GM23338 (cell line): ENCODE results near the gene STX8. TPM values are rescaled to one million over a fixed set of nuclear protein-coding genes. Genes with fewer than 3 reads are reported as not detected.

Experiments
- ATAC-seq: fragments of 200-7000 bp; cut with Tn5 transposase; 3 replicates; pipeline ENCODE4 v1.9.1; 2020
- DNase-seq: peaks from one replicate; pipeline ENCODE4 v3.0.0-alpha.2; 2015; ENCODE audit warnings: low spot score
- H2AFZ ChIP-seq: fragments of 200-600 bp; sonication (generic); 2 replicates; pipeline ENCODE4 v1.8.0; 2016; ENCODE audit warnings: antibody characterized with exemption, mild to moderate bottlenecking, moderate library complexity
- H3F3A ChIP-seq: fragments of 200-600 bp; sonication (generic); replicated peaks from 2 replicates; pipeline ENCODE4 v1.8.0; 2017; ENCODE audit warnings: antibody characterized with exemption, mixed run types, low read depth
- H3K27ac ChIP-seq: fragments of 200-600 bp; sonication (generic); 2 replicates; pipeline ENCODE4 v1.6.1; 2016; ENCODE audit warnings: low read depth
- H3K27me3 ChIP-seq: fragments of 200-600 bp; sonication (generic); 2 replicates; pipeline ENCODE4 v1.8.0; 2016; ENCODE audit warnings: mild to moderate bottlenecking, mixed run types, moderate library complexity; ENCODE audit not compliant: insufficient read depth
- H3K36me3 ChIP-seq: fragments of 200-600 bp; sonication (generic); 2 replicates; pipeline ENCODE4 v1.8.0; 2016; ENCODE audit warnings: mild to moderate bottlenecking; ENCODE audit not compliant: insufficient read depth
- H3K4me1 ChIP-seq: fragments of 200-600 bp; sonication (generic); 2 replicates; pipeline ENCODE4 v1.8.0; 2016; ENCODE audit warnings: mild to moderate bottlenecking, moderate library complexity; ENCODE audit not compliant: insufficient read depth
- H3K4me2 ChIP-seq: fragments of 200-600 bp; sonication (generic); 2 replicates; pipeline ENCODE4 v1.7.1; 2017; ENCODE audit warnings: mixed run types
- H3K4me3 ChIP-seq: fragments of 200-600 bp; sonication (generic); 2 replicates; pipeline ENCODE4 v1.6.1; 2016; ENCODE audit warnings: mixed run types
- H3K79me2 ChIP-seq: fragments of 200-600 bp; sonication (generic); replicated peaks from 2 replicates; pipeline ENCODE4 v1.8.0; 2017; ENCODE audit warnings: mild to moderate bottlenecking; ENCODE audit not compliant: insufficient read depth
- H3K9me2 ChIP-seq: fragments of 200-600 bp; sonication (generic); 2 replicates; pipeline ENCODE4 v1.8.0; 2017; ENCODE audit not compliant: insufficient read depth
- H4K20me1 ChIP-seq: fragments of 200-600 bp; sonication (generic); replicated peaks from 2 replicates; pipeline ENCODE4 v1.8.0; 2017; ENCODE audit warnings: mild to moderate bottlenecking; ENCODE audit not compliant: insufficient read depth
- H3K27ac Mint-ChIP-seq: 2 replicates; pipeline ENCODE4 v1.8.0; 2020; ENCODE audit warnings: inconsistent platforms, mild to moderate bottlenecking, moderate library complexity, mixed read lengths
- H3K27me3 Mint-ChIP-seq: 3 replicates; pipeline ENCODE4 v1.8.0; 2022; ENCODE audit warnings: low read depth, mild to moderate bottlenecking, moderate library complexity, mixed read lengths, inconsistent platforms; ENCODE audit not compliant: insufficient read depth, poor library complexity
- H3K36me3 Mint-ChIP-seq: 3 replicates; pipeline ENCODE4 v1.8.0; 2021; ENCODE audit warnings: low read depth, mild to moderate bottlenecking, inconsistent platforms, moderate library complexity, mixed read lengths
- H3K4me1 Mint-ChIP-seq: 3 replicates; pipeline ENCODE4 v1.8.0; 2020; ENCODE audit warnings: mild to moderate bottlenecking, inconsistent platforms, mixed read lengths
- H3K4me3 Mint-ChIP-seq: 3 replicates; pipeline ENCODE4 v1.8.0; 2021; ENCODE audit warnings: moderate library complexity, mild to moderate bottlenecking, inconsistent platforms, mixed read lengths
- H3K9me3 Mint-ChIP-seq: 3 replicates; pipeline ENCODE4 v1.8.0; 2020; ENCODE audit warnings: moderate library complexity, mild to moderate bottlenecking, inconsistent platforms, mixed read lengths
- CREB1 ChIP-seq: fragments of 250-450 bp; sonication (Bioruptor Pico); IDR thresholded peaks from 2 replicates; pipeline ENCODE4 v1.5.0; 2020; ENCODE audit warnings: low read depth, mild to moderate bottlenecking, moderate library complexity
- EZH2 ChIP-seq: fragments of 200-600 bp; sonication (generic); IDR thresholded peaks from one replicate; pipeline ENCODE4 v1.8.0; 2017; ENCODE audit warnings: antibody characterized with exemption, mild to moderate bottlenecking, low read depth; ENCODE audit not compliant: unreplicated experiment
- EZH2phosphoT487 ChIP-seq: fragments of 200-600 bp; sonication (generic); IDR thresholded peaks from one replicate; pipeline ENCODE4 v1.8.1; 2018; ENCODE audit warnings: antibody characterized with exemption; ENCODE audit not compliant: unreplicated experiment
- NANOG ChIP-seq: IDR thresholded peaks from 2 replicates; pipeline ENCODE4 v1.6.1; 2016; ENCODE audit warnings: antibody characterized with exemption, borderline replicate concordance
- ZNF114 ChIP-seq: fragments of 250-450 bp; sonication (Bioruptor Pico); IDR thresholded peaks from 2 replicates; pipeline ENCODE4 v1.5.0; 2020; ENCODE audit warnings: mild to moderate bottlenecking, moderate library complexity
- ZNF331 ChIP-seq: fragments of 250-450 bp; sonication (Bioruptor Pico); IDR thresholded peaks from 2 replicates; pipeline ENCODE4 v1.5.0; 2020; ENCODE audit warnings: low read depth, mild to moderate bottlenecking, moderate library complexity
- ZNF462 ChIP-seq: fragments of 250-450 bp; sonication (Bioruptor Pico); IDR thresholded peaks from 2 replicates; pipeline ENCODE4 v1.5.0; 2020; ENCODE audit warnings: mild to moderate bottlenecking, moderate library complexity
- polyA plus RNA-seq: library from polyadenylated mRNA; unstranded; fragments of >200 nt; fragmentation: Nextera tagmentation; extraction: Ambion mirVana; gene quantifications from 2 replicates; pipeline ENCODE4 v1.2.1, GENCODE V29; 2016
- total RNA-seq: library from RNA; depleted of rRNA; stranded (reverse); fragments of >200 nt; shearing (Covaris generic); gene quantifications from 2 replicates; pipeline ENCODE4 v1.2.3, GENCODE V29; 2014
- TF ChIP-seq, protein P1 (sequence below): IDR thresholded peaks from 2 replicates; pipeline ENCODE4 v1.6.1; 2016; ENCODE audit warnings: antibody characterized with exemption
- TF ChIP-seq, protein P2 (sequence below), 2 experiments: fragments of 200-600 bp in 1 of 2; sonication (generic) in 1 of 2; conservative IDR thresholded peaks; 2 replicates each; pipeline versions ENCODE4 v1.5.1 to v1.6.1; 2016 to 2017; ENCODE audit warnings: antibody characterized with exemption in 2 of 2, low read depth in 2 of 2, mild to moderate bottlenecking in 2 of 2, moderate library complexity in 1 of 2

STX8 gene
- total and polyA plus RNA-seq, 2 experiments from 2014 or later: 59.4 to 82.3 TPM

GRCh38 chr17:9203771-9204425 is 371.7 kb downstream of the STX8 start:
- H4K20me1 ChIP-seq: no peaks in the 10 kb centered on the region
- no peaks in the 10 kb centered on the region for H3K9me2 ChIP-seq
- H3K4me3 ChIP-seq: no peak overlapping the region
- H3K36me3 Mint-ChIP-seq: no peaks in the 10 kb centered on the region
- H3K27me3 ChIP-seq: no peaks in the 10 kb centered on the region
- H2AFZ ChIP-seq: no peak overlapping the region
- H3F3A ChIP-seq: no peaks in the 10 kb centered on the region
- H3K27me3 Mint-ChIP-seq: peaks cover 9% of the 10 kb centered on the region
- no peak for DNase-seq
- H3K79me2 ChIP-seq: no peaks in the 10 kb centered on the region
- no peak for TF ChIP-seq ZNF114 (CRISPR knock-in tag)
- no peak for TF ChIP-seq CREB1 (CRISPR knock-in tag)
- TF ChIP-seq EZH2: no peak
- TF ChIP-seq NANOG: no peak
- no peak for TF ChIP-seq EZH2phosphoT487
- TF ChIP-seq ZNF462 (CRISPR knock-in tag): no peak
- TF ChIP-seq, protein P1, sequence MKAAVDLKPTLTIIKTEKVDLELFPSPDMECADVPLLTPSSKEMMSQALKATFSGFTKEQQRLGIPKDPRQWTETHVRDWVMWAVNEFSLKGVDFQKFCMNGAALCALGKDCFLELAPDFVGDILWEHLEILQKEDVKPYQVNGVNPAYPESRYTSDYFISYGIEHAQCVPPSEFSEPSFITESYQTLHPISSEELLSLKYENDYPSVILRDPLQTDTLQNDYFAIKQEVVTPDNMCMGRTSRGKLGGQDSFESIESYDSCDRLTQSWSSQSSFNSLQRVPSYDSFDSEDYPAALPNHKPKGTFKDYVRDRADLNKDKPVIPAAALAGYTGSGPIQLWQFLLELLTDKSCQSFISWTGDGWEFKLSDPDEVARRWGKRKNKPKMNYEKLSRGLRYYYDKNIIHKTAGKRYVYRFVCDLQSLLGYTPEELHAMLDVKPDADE: no peak
- TF ChIP-seq, protein P2, sequence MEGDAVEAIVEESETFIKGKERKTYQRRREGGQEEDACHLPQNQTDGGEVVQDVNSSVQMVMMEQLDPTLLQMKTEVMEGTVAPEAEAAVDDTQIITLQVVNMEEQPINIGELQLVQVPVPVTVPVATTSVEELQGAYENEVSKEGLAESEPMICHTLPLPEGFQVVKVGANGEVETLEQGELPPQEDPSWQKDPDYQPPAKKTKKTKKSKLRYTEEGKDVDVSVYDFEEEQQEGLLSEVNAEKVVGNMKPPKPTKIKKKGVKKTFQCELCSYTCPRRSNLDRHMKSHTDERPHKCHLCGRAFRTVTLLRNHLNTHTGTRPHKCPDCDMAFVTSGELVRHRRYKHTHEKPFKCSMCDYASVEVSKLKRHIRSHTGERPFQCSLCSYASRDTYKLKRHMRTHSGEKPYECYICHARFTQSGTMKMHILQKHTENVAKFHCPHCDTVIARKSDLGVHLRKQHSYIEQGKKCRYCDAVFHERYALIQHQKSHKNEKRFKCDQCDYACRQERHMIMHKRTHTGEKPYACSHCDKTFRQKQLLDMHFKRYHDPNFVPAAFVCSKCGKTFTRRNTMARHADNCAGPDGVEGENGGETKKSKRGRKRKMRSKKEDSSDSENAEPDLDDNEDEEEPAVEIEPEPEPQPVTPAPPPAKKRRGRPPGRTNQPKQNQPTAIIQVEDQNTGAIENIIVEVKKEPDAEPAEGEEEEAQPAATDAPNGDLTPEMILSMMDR (conservative IDR thresholded peaks at IDR 0.05; ENCODE audit: low read depth in 2 of 2): no peak
- TF ChIP-seq ZNF331: no peak
- H3K4me3 Mint-ChIP-seq: no peak overlapping the region
- no peak overlapping the region for H3K27ac Mint-ChIP-seq
- H3K4me1 Mint-ChIP-seq: peaks cover 2% of the 10 kb centered on the region; the same call in 1 of the 3 replicates
- no peaks in the 10 kb centered on the region; the same call in 2 of the 3 replicates for H3K9me3 Mint-ChIP-seq
- H3K4me1 ChIP-seq: no peaks in the 10 kb centered on the region
- no peak overlapping the region for H3K27ac ChIP-seq
- no peaks in the 10 kb centered on the region for H3K36me3 ChIP-seq
- no peak overlapping the region for H3K4me2 ChIP-seq
- no peak for ATAC-seq
